ENCODE results near the gene COL4A2.

COL4A2 gene

DNA sequence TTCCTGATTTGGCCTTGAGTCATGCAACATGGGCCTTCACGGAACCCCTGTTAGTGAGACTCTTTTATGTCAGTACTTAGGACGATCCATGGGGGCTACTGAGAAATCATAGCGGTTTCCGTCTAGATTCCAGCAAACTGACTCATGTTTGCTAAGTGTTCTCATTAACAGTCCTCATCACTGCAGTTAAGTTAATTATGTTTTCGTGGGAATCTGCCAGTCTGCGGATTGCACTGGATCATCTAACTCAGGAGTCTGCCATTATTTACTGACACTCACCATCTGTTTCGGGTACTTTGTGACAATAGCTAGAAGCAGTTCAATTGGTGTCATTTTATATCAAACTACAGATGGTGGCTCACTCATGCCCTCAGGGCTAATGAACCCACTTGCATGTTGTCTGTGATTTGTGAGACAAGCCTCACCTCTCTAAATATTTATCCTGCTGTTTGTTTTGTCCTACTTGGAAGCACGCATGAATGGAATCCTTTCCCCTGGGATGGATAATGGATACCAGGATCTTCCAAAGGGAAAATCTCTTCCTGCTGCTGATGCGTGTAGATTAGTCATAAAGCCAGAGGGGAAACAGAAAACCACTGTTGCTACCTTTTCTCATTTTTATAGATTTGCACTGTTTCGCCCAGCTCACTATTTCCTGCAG lies 192.7 kb downstream of the COL4A2 start:
- no peak overlapping the region for H3K27ac ChIP-seq (ENCODE audit: extremely low read depth, low read depth, low read length)
- no peaks in the 10 kb centered on the region for H3K9me3 ChIP-seq (ENCODE audit: control insufficient read depth, insufficient read depth, low read depth, low read length)
- no peak overlapping the region for H3K4me3 ChIP-seq (ENCODE audit: low read depth, low read length)
- CTCF ChIA-PET: interaction anchor here (0.6 kb wide), 1 partner anchor 419 kb away, joined by 3 read pairs; no protein-coding TSS in a partner anchor
- 0 out of 2 replicates have a peak, but pooled peaks cover 3% of the 10 kb centered on the region for H3K4me1 ChIP-seq (ENCODE audit: control insufficient read depth, insufficient read depth, low read length)
- POLR2A ChIA-PET: interaction anchor here (0.6 kb wide), 1 partner anchor 216 kb away, joined by 4 read pairs; no protein-coding TSS in a partner anchor
- no peak for TF ChIP-seq ZNF175 (tag by site-specific recombination; IDR thresholded peaks at IDR 0.05)
- TF ChIP-seq, protein P1, sequence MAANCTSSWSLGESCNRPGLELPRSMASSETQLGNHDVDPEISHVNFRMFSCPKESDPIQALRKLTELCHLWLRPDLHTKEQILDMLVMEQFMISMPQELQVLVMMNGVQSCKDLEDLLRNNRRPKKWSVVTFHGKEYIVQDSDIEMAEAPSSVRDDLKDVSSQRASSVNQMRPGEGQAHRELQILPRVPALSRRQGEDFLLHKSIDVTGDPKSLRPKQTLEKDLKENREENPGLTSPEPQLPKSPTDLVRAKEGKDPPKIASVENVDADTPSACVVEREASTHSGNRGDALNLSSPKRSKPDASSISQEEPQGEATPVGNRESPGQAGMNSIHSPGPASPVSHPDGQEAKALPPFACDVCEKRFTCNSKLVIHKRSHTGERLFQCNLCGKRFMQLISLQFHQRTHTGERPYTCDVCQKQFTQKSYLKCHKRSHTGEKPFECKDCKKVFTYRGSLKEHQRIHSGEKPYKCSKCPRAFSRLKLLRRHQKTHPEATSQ (tag by site-specific recombination; IDR thresholded peaks at IDR 0.05): no peak
- no peak for TF ChIP-seq ZNF341 (tag by site-specific recombination; IDR thresholded peaks at IDR 0.05; ENCODE audit: low read depth)
- TF ChIP-seq ZNF266 (tag by site-specific recombination; IDR thresholded peaks at IDR 0.05; ENCODE audit: low read depth): no peak
- no peak for TF ChIP-seq ZNF24 (tag by site-specific recombination; IDR thresholded peaks at IDR 0.05)
- no peak for TF ChIP-seq ZNF221 (tag by site-specific recombination; IDR thresholded peaks at IDR 0.05; ENCODE audit: borderline replicate concordance)
- TF ChIP-seq, protein P2, sequence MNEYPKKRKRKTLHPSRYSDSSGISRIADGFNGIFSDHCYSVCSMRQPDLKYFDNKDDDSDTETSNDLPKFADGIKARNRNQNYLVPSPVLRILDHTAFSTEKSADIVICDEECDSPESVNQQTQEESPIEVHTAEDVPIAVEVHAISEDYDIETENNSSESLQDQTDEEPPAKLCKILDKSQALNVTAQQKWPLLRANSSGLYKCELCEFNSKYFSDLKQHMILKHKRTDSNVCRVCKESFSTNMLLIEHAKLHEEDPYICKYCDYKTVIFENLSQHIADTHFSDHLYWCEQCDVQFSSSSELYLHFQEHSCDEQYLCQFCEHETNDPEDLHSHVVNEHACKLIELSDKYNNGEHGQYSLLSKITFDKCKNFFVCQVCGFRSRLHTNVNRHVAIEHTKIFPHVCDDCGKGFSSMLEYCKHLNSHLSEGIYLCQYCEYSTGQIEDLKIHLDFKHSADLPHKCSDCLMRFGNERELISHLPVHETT (tag by site-specific recombination; IDR thresholded peaks at IDR 0.05): peak; percentile 60; the same call in 1 of the 2 replicates
- TF ChIP-seq ZNF37A (tag by site-specific recombination; IDR thresholded peaks at IDR 0.05): no peak
- no peak for TF ChIP-seq ZNF707 (tag by site-specific recombination; IDR thresholded peaks at IDR 0.05)
- peak; percentile 79 for TF ChIP-seq SP7 (tag by site-specific recombination; IDR thresholded peaks at IDR 0.05)
- peak; percentile 63 for TF ChIP-seq ZNF629 (tag by site-specific recombination; IDR thresholded peaks at IDR 0.05)
- TF ChIP-seq OSR2 (tag by site-specific recombination; IDR thresholded peaks at IDR 0.05): 0 out of 2 replicates have a peak, but pooled peaks have one; percentile 35
- TF ChIP-seq ZNF248 (tag by site-specific recombination; IDR thresholded peaks at IDR 0.05): no peak
- TF ChIP-seq ZNF549 (tag by site-specific recombination; IDR thresholded peaks at IDR 0.05): no peak
- TF ChIP-seq, protein P3, sequence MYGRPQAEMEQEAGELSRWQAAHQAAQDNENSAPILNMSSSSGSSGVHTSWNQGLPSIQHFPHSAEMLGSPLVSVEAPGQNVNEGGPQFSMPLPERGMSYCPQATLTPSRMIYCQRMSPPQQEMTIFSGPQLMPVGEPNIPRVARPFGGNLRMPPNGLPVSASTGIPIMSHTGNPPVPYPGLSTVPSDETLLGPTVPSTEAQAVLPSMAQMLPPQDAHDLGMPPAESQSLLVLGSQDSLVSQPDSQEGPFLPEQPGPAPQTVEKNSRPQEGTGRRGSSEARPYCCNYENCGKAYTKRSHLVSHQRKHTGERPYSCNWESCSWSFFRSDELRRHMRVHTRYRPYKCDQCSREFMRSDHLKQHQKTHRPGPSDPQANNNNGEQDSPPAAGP (tag by site-specific recombination; IDR thresholded peaks at IDR 0.05): peak; percentile 50; the same call in 1 of the 2 replicates
- no peak for TF ChIP-seq ZNF311 (tag by site-specific recombination; IDR thresholded peaks at IDR 0.05; ENCODE audit: borderline replicate concordance)
- TF ChIP-seq, protein P4, sequence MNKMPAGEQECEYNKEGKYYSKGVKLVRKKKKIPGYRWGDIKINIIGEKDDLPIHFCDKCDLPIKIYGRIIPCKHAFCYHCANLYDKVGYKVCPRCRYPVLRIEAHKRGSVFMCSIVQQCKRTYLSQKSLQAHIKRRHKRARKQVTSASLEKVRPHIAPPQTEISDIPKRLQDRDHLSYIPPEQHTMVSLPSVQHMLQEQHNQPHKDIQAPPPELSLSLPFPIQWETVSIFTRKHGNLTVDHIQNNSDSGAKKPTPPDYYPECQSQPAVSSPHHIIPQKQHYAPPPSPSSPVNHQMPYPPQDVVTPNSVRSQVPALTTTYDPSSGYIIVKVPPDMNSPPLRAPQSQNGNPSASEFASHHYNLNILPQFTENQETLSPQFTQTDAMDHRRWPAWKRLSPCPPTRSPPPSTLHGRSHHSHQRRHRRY (tag by site-specific recombination; IDR thresholded peaks at IDR 0.05): no peak
- no peak for TF ChIP-seq SALL2 (tag by site-specific recombination; IDR thresholded peaks at IDR 0.05; ENCODE audit: borderline replicate concordance)
- no peak for TF ChIP-seq ZNF2 (tag by site-specific recombination; IDR thresholded peaks at IDR 0.05)
- H3K36me3 ChIP-seq (ENCODE audit: control insufficient read depth in 2 of 2, insufficient read depth in 1 of 2, low read length in 2 of 2): peaks cover 0 to 58% of the 10 kb centered on the region in 2 experiments; a peak in 1 of 3 replicates

DNA sequence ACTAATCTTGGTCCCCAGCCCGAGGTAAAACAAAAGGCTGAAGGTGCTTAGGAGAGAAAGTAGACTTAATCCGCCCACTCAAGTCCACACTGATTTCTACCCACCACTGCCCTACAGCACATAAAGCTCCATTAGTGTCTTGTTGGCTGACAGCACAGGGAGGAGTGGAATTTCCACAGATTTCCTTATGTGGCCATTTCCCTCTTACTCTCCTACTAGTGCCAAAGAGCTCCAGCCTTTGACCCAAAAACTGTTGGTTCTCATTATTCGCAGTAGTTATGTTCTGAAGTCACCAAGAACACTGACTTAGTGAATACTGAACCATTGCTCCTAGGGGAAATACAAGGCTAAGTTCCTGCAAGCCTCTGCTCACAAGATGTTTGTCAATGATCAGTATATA lies 193.3 kb downstream of the COL4A2 start:
- Histone ChIP-seq H3K4me3 (ENCODE audit: low read depth, low read length) (no peak overlapping the region), H3K4me1 (ENCODE audit: control insufficient read depth, insufficient read depth, low read length) (0 out of 2 replicates have a peak, but pooled peaks cover 3% of the 10 kb centered on the region), H3K9me3 (ENCODE audit: control insufficient read depth, insufficient read depth, low read depth, low read length) (no peaks in the 10 kb centered on the region), H3K27ac (ENCODE audit: extremely low read depth, low read depth, low read length) (no peak overlapping the region), H3K36me3 (ENCODE audit: control insufficient read depth in 2 of 2, insufficient read depth in 1 of 2, low read length in 2 of 2) (peaks cover 0 to 54% of the 10 kb centered on the region in 2 experiments; a peak in 1 of 3 replicates)
- ChIA-PET CTCF (no interaction called here), POLR2A (no interaction called here)
- TF ChIP-seq RBAK (tag by site-specific recombination; IDR thresholded peaks at IDR 0.05) (no peak), ZNF138 (tag by site-specific recombination; IDR thresholded peaks at IDR 0.05; ENCODE audit: borderline replicate concordance) (no peak), ZNF555 (tag by site-specific recombination; conservative IDR thresholded peaks at IDR 0.05) (peak; percentile 35)
- TF ChIP-seq, protein P5, sequence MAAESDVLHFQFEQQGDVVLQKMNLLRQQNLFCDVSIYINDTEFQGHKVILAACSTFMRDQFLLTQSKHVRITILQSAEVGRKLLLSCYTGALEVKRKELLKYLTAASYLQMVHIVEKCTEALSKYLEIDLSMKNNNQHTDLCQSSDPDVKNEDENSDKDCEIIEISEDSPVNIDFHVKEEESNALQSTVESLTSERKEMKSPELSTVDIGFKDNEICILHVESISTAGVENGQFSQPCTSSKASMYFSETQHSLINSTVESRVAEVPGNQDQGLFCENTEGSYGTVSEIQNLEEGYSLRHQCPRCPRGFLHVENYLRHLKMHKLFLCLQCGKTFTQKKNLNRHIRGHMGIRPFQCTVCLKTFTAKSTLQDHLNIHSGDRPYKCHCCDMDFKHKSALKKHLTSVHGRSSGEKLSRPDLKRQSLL (tag by site-specific recombination; IDR thresholded peaks at IDR 0.05): no peak
